Activated T-cell treated with anti-CD3 and anti-CD28 coated beads, Interleukin-2, amount 50 U/mL, for 24 hours (primary cell): ENCODE results near the gene COMMD10.

Experiments used
- DNase-seq: peaks from one replicate; pipeline ENCODE4 v3.0.0-alpha.2; 2020
- H3K27ac Mint-ChIP-seq: 2 replicates; pipeline ENCODE4 v1.8.0; 2020; ENCODE audit warnings: mild to moderate bottlenecking, mixed read lengths
- H3K27me3 Mint-ChIP-seq: 2 replicates; pipeline ENCODE4 v1.8.0; 2020; ENCODE audit warnings: mixed read lengths
- H3K36me3 Mint-ChIP-seq: 2 replicates; pipeline ENCODE4 v1.8.0; 2020; ENCODE audit warnings: low read depth, mixed read lengths
- H3K4me1 Mint-ChIP-seq: 2 replicates; pipeline ENCODE4 v1.8.0; 2020; ENCODE audit warnings: low read depth, mixed read lengths
- H3K4me3 Mint-ChIP-seq: 2 replicates; pipeline ENCODE4 v1.8.0; 2020; ENCODE audit warnings: mild to moderate bottlenecking, moderate library complexity, mixed read lengths
- H3K9me3 Mint-ChIP-seq: 2 replicates; pipeline ENCODE4 v1.8.0; 2020; ENCODE audit warnings: mixed read lengths

COMMD10 gene

GRCh38 chr5:116084871-116085715 lies at the start of gene COMMD10:
Gene COMMD10 (plus strand): TSS chr5:116085025.
- Mint-ChIP-seq H3K4me1 (peaks cover 54% of the 10 kb centered on the region), H3K9me3 (no peaks in the 10 kb centered on the region), H3K36me3 (peaks cover 55% of the 10 kb centered on the region), H3K27me3 (no peaks in the 10 kb centered on the region), H3K4me3 (peak within 1 kb of the TSS; percentile 88), H3K27ac (peak within 1 kb of the TSS; percentile 97)
- DNase-seq: peak; percentile 84

GRCh38 chr5:116035123-116035522 lies 49.7 kb upstream of the COMMD10 start:
- Mint-ChIP-seq H3K27ac (no peak overlapping the region), H3K4me1 (peaks cover 12% of the 10 kb centered on the region), H3K36me3 (no peaks in the 10 kb centered on the region), H3K9me3 (no peaks in the 10 kb centered on the region), H3K27me3 (peaks cover 20% of the 10 kb centered on the region), H3K4me3 (no peak overlapping the region)
- no peak for DNase-seq

GRCh38 chr5:116037236-116037822 lies 47.5 kb upstream of the COMMD10 start:
- no peak overlapping the region for H3K27ac Mint-ChIP-seq
- peaks cover 9% of the 10 kb centered on the region for H3K4me1 Mint-ChIP-seq
- H3K27me3 Mint-ChIP-seq: peaks cover 19% of the 10 kb centered on the region
- H3K4me3 Mint-ChIP-seq: no peak overlapping the region
- no peaks in the 10 kb centered on the region for H3K36me3 Mint-ChIP-seq
- no peak for DNase-seq
- H3K9me3 Mint-ChIP-seq: no peaks in the 10 kb centered on the region

- H3K9me3 Mint-ChIP-seq: no peaks in the 10 kb centered on the region
- DNase-seq: no peak
- H3K27ac Mint-ChIP-seq: no peak overlapping the region
- peaks cover 9% of the 10 kb centered on the region for H3K4me1 Mint-ChIP-seq
- peaks cover 21% of the 10 kb centered on the region for H3K27me3 Mint-ChIP-seq
- no peaks in the 10 kb centered on the region for H3K36me3 Mint-ChIP-seq
- no peak overlapping the region for H3K4me3 Mint-ChIP-seq
These were observed 46.0 kb upstream of the COMMD10 start for GRCh38 chr5:116038817-116039216.

GRCh38 chr5:116042375-116042774 lies 42.5 kb upstream of the COMMD10 start:
- Mint-ChIP-seq H3K27ac (no peak overlapping the region), H3K27me3 (peaks cover 13% of the 10 kb centered on the region), H3K4me3 (no peak overlapping the region), H3K9me3 (no peaks in the 10 kb centered on the region), H3K4me1 (peaks cover 8% of the 10 kb centered on the region), H3K36me3 (no peaks in the 10 kb centered on the region)
- DNase-seq: no peak

GRCh38 chr5:116044073-116044472 lies 40.8 kb upstream of the COMMD10 start:
- Mint-ChIP-seq H3K27me3 (peaks cover 13% of the 10 kb centered on the region), H3K27ac (no peak overlapping the region), H3K36me3 (no peaks in the 10 kb centered on the region), H3K4me3 (no peak overlapping the region), H3K4me1 (no peaks in the 10 kb centered on the region), H3K9me3 (no peaks in the 10 kb centered on the region)
- no peak for DNase-seq

GRCh38 chr5:116045821-116046220 lies 39.0 kb upstream of the COMMD10 start:
- DNase-seq: no peak
- H3K27me3 Mint-ChIP-seq: peaks cover 16% of the 10 kb centered on the region
- H3K27ac Mint-ChIP-seq: no peak overlapping the region
- no peak overlapping the region for H3K4me3 Mint-ChIP-seq
- H3K36me3 Mint-ChIP-seq: no peaks in the 10 kb centered on the region
- H3K9me3 Mint-ChIP-seq: no peaks in the 10 kb centered on the region
- no peaks in the 10 kb centered on the region for H3K4me1 Mint-ChIP-seq

- Mint-ChIP-seq H3K4me3 (no peak overlapping the region), H3K27ac (no peak overlapping the region), H3K27me3 (peaks cover 16% of the 10 kb centered on the region), H3K36me3 (no peaks in the 10 kb centered on the region), H3K9me3 (no peaks in the 10 kb centered on the region), H3K4me1 (no peaks in the 10 kb centered on the region)
- no peak for DNase-seq
These were observed 38.6 kb upstream of the COMMD10 start for GRCh38 chr5:116046261-116046660.

GRCh38 chr5:116046823-116047222 lies 38.0 kb upstream of the COMMD10 start:
- H3K9me3 Mint-ChIP-seq: no peaks in the 10 kb centered on the region
- no peak overlapping the region for H3K4me3 Mint-ChIP-seq
- H3K27ac Mint-ChIP-seq: no peak overlapping the region
- H3K36me3 Mint-ChIP-seq: no peaks in the 10 kb centered on the region
- no peak for DNase-seq
- no peaks in the 10 kb centered on the region for H3K4me1 Mint-ChIP-seq
- H3K27me3 Mint-ChIP-seq: peaks cover 16% of the 10 kb centered on the region

GRCh38 chr5:116058346-116058936 lies 26.4 kb upstream of the COMMD10 start:
- DNase-seq: no peak
- H3K4me1 Mint-ChIP-seq: no peaks in the 10 kb centered on the region
- no peak overlapping the region for H3K4me3 Mint-ChIP-seq
- H3K27ac Mint-ChIP-seq: no peak overlapping the region
- no peaks in the 10 kb centered on the region for H3K36me3 Mint-ChIP-seq
- H3K27me3 Mint-ChIP-seq: peaks cover 22% of the 10 kb centered on the region
- H3K9me3 Mint-ChIP-seq: no peaks in the 10 kb centered on the region

GRCh38 chr5:116062352-116062751 lies 22.5 kb upstream of the COMMD10 start:
- H3K4me3 Mint-ChIP-seq: no peak overlapping the region
- H3K36me3 Mint-ChIP-seq: no peaks in the 10 kb centered on the region
- H3K27me3 Mint-ChIP-seq: peaks cover 23% of the 10 kb centered on the region
- H3K4me1 Mint-ChIP-seq: no peaks in the 10 kb centered on the region
- DNase-seq: no peak
- no peak overlapping the region for H3K27ac Mint-ChIP-seq
- H3K9me3 Mint-ChIP-seq: no peaks in the 10 kb centered on the region

GRCh38 chr5:116063950-116064349 lies 20.9 kb upstream of the COMMD10 start:
- DNase-seq: no peak
- Mint-ChIP-seq H3K4me1 (peaks cover 2% of the 10 kb centered on the region), H3K9me3 (no peaks in the 10 kb centered on the region), H3K27me3 (peaks cover 20% of the 10 kb centered on the region), H3K4me3 (no peak overlapping the region), H3K27ac (no peak overlapping the region), H3K36me3 (no peaks in the 10 kb centered on the region)

- H3K27ac Mint-ChIP-seq: no peak overlapping the region
- no peak overlapping the region for H3K4me3 Mint-ChIP-seq
- H3K4me1 Mint-ChIP-seq: peaks cover 2% of the 10 kb centered on the region
- H3K9me3 Mint-ChIP-seq: no peaks in the 10 kb centered on the region
- H3K27me3 Mint-ChIP-seq: peaks cover 27% of the 10 kb centered on the region
- no peak for DNase-seq
- H3K36me3 Mint-ChIP-seq: no peaks in the 10 kb centered on the region
These were observed 16.7 kb upstream of the COMMD10 start for GRCh38 chr5:116068028-116068632.

GRCh38 chr5:116071211-116071610 lies 13.6 kb upstream of the COMMD10 start:
- H3K27me3 Mint-ChIP-seq: peaks cover 25% of the 10 kb centered on the region
- no peak overlapping the region for H3K27ac Mint-ChIP-seq
- H3K4me3 Mint-ChIP-seq: no peak overlapping the region
- no peaks in the 10 kb centered on the region for H3K9me3 Mint-ChIP-seq
- DNase-seq: no peak
- H3K4me1 Mint-ChIP-seq: peaks cover 16% of the 10 kb centered on the region
- no peaks in the 10 kb centered on the region for H3K36me3 Mint-ChIP-seq
